Amygdala (tissue), 56 donors: ENCODE measurements around the gene MIXL1.
"Not testable (repeated sequence)": the region's sequence is repeated elsewhere in the genome, so short reads cannot be mapped to it uniquely, and the experiment has no call there.

Experiments used
- DNase-seq, 56 donors: peaks; one replicate each; lab custom pipeline; 2025; lab: John Stamatoyannopoulos, UW

MIXL1 gene

GRCh38 chr1:226223157-226223785 lies at the start of gene MIXL1:
Gene MIXL1 (plus strand): TSS chr1:226223664. CDS start chr1:226223682, 18 bp downstream.
- no peak for DNase-seq

DNA sequence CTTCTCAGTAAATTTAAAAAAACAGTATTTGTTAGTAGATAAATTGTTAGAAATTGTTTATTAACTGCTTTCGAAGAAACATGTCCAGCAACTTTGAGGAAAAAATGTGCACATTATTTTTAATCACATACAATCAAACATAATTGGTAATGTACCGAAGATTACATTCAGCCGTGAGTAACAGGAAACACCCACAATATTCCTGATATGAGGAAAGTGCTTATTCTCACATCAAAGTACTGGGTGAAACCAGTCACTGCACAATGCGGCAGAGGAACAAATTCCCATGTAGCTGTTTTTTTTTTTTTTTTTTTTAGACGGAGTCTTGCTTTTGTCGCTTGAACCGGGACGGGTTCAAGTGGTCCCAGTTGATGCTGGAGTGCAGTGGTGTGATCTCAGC lies 46.6 kb upstream of the MIXL1 start:
- no peak for DNase-seq

GRCh38 chr1:226181996-226182714 lies 41.3 kb upstream of the MIXL1 start:
- DNase-seq = peak in 3 of 56 donors; percentile 6 to 21 (median 18)

DNA sequence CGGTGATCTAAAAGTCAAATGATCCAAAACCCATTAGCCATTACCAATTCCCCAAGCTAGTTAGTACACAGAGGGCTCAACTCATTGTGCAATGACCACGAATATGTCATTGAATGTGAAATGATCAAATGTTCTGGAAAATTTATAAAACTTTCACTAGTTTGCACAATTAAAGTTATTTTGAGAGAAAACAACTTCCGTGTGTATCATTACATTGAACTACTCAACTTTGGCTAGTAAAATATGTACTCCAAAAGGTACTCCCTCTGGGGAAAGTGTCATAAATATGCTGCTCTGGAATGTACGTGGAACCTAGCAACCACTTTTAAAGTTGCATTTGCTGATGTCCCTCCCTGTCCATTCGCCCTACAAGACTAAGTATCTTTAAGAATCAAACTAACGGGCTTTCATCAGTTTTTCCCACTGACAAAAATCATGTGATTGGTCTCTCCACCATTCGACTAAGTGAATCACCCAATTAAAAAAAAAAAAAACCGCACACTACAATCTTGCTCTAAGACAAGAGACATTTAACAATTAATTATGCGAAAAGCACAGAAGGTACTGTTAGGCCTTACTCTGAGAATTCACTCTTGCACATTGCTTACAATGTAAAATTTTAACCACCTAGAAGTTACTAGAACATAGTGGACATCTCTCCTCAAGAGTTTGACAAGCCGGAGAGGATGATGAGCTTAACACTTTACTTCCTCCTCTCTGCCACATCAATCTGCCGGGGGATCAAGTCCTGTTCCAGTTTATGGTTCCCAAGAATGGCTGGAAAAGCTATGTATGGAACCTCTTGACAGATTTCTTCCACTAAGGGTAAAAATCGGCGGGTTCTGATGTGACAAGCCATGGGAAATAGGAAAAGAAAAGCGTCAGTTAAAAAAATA lies 38.1 kb upstream of the MIXL1 start:
- no peak for DNase-seq

- peak; percentile 20 to 92 (median 82) for DNase-seq
Observed at GRCh38 chr1:226186124-226187018, 37.1 kb upstream of the MIXL1 start, which contains the start of gene ACBD3. Gene ACBD3 (minus strand): TSS chr1:226186741. CDS start chr1:226186675, 66 bp downstream.

DNA sequence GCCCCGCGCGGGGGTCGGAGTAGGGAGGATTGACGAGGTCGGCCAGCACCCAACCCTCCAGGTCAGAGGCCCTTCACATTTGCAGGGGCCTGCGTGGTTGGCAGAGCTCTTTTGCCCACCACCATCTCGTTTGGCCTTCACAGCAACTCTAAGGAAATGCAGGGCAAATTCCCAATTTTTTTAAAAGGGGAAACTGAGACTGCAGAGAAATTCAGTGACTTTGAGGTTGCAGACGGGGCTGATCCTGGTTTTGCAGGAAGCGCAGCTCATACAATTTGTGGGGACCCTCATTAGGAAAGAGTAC lies 36.5 kb upstream of the MIXL1 start:
- DNase-seq = no peak

DNA sequence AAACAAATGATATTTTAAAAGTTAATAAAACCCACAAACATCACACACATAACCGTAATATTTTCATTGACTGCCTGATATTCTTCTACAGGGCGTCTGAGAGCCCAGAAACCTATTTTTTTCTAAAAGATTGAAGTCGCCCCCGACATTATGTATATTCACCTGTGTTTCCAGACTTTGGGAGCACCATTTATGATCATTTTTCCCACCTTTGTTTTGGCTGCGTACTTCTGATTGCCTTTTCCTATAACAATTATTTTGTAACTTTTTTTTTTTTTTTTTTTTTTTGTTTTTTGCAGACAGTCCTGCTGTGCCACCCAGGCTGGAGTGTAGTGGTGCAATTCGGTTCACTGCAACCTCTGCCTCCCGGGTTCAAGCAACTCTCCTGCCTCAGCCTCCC lies 36.1 kb upstream of the MIXL1 start:
- DNase-seq = no peak

GRCh38 chr1:226195144-226195543 lies 28.3 kb upstream of the MIXL1 start:
- no peak for DNase-seq

- DNase-seq = no peak
Observed at GRCh38 chr1:226199971-226200370, 23.5 kb upstream of the MIXL1 start.

- no peak for DNase-seq
Observed at GRCh38 chr1:226201029-226201593, 22.4 kb upstream of the MIXL1 start.

GRCh38 chr1:226202246-226202645 lies 21.2 kb upstream of the MIXL1 start:
- no peak for DNase-seq

DNA sequence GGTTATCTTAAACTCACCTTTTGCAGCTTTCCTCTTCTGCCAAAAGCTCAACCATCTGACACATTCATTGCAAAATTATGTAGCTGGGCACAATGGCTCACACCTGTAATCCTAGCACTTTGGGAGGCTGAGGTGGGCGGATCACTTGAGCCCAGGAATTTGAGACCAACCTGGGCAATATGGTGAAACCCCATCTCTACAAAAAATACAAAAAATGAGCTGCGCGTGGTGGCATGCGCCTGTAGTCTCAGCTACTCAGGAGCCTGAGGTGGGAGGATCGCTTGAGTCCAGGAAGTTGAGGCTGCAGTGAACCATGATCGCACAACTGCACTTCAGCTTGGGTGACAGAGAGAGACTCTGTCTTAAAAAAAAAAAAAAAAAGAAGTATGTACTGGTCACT lies 20.8 kb upstream of the MIXL1 start:
- not testable (repeated sequence) for DNase-seq

- no peak for DNase-seq
Observed at GRCh38 chr1:226203240-226203639, 20.2 kb upstream of the MIXL1 start.

DNA sequence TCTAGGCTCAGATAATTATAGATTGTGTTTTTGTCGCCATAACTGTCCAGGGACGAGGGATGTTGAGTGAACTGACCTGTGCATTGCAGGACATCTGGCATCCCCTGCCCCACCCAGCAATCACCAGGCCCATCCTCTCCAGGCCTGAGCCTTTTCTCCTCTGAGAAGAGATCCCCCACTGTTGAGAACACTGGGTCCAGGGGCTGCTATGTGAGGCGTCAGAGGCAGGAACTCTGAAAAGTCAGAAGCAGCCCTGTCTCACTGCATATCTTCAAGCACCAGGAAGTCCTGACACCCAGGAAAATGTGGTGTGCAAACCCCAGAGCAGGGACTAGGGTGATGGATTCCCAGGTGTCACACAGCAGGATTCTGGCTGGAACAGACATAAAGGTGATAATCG lies 19.8 kb upstream of the MIXL1 start:
- DNase-seq = no peak

GRCh38 chr1:226204198-226204597 lies 19.3 kb upstream of the MIXL1 start:
- no peak for DNase-seq

GRCh38 chr1:226207048-226207447 lies 16.4 kb upstream of the MIXL1 start:
- no peak for DNase-seq

- no peak for DNase-seq
Observed at GRCh38 chr1:226209307-226210059, 14.0 kb upstream of the MIXL1 start.

GRCh38 chr1:226210571-226211176 lies 12.8 kb upstream of the MIXL1 start:
- DNase-seq = no peak
